Stimulated activated naive CD8-positive, alpha-beta T cell treated with anti-CD3 and anti-CD28 coated beads, Interleukin-15, Interleukin-2, amounts not matched to agents 100 U/mL and 50 U/mL, for 24 hours (primary cell): Measurements from ENCODE around the gene KLHL11.
"Not testable (repeated sequence)": the region's sequence is repeated elsewhere in the genome, so short reads cannot be mapped to it uniquely, and the experiment has no call there.

Experiments used
- ATAC-seq: fragments of 150-1000 bp; cut with Tn5 transposase; one replicate; pipeline ENCODE4 v1.10.0; 2021
- DNase-seq: peaks from one replicate; pipeline ENCODE4 v3.0.0; 2021

Gene KLHL11

GRCh38 chr17:41885733-41886132 is 20.5 kb upstream of the KLHL11 start:
- ATAC-seq (no peak), DNase-seq (no peak)

GRCh38 chr17:41882756-41883155 is 17.5 kb upstream of the KLHL11 start:
- ATAC-seq (no peak), DNase-seq (no peak)

GRCh38 chr17:41880130-41880529 is 14.9 kb upstream of the KLHL11 start:
- DNase-seq (no peak), ATAC-seq (no peak)

GRCh38 chr17:41874293-41874670 is 9.1 kb upstream of the KLHL11 start:
- not testable (repeated sequence) for ATAC-seq, DNase-seq

- DNase-seq = no peak
- no peak for ATAC-seq
Measured at GRCh38 chr17:41873559-41874292, 8.5 kb upstream of the KLHL11 start.

- DNase-seq = no peak
- ATAC-seq = peak; percentile 7
Measured at GRCh38 chr17:41871789-41872188, 6.6 kb upstream of the KLHL11 start.

- ATAC-seq (no peak), DNase-seq (no peak)
Measured at GRCh38 chr17:41870627-41871026, 5.4 kb upstream of the KLHL11 start.

- no peak for ATAC-seq
- no peak for DNase-seq
Measured at GRCh38 chr17:41870097-41870496, 4.9 kb upstream of the KLHL11 start.

GRCh38 chr17:41869426-41869825 is 4.2 kb upstream of the KLHL11 start:
- ATAC-seq = no peak
- no peak for DNase-seq

- ATAC-seq = no peak
Measured at GRCh38 chr17:41868568-41868967, 3.3 kb upstream of the KLHL11 start.

GRCh38 chr17:41865596-41865893 is 322 bp upstream of the KLHL11 start:
- no peak for DNase-seq
- ATAC-seq = no peak

More at GRCh38 chr17:41868568-41868967, 3.3 kb upstream of the KLHL11 start:
- DNase-seq = no peak

- no peak for DNase-seq
- no peak for ATAC-seq
Measured at GRCh38 chr17:41864498-41864835, 756 bp downstream of the KLHL11 start.

GRCh38 chr17:41863074-41863848 is 2.0 kb downstream of the KLHL11 start:
- peak; percentile 47 for DNase-seq
- peak; percentile 44 for ATAC-seq

GRCh38 chr17:41860254-41860931 is 4.8 kb downstream of the KLHL11 start:
- no peak for ATAC-seq
- DNase-seq = no peak

- not testable (repeated sequence) for DNase-seq, ATAC-seq
Measured at GRCh38 chr17:41851382-41851781, 13.8 kb downstream of the KLHL11 start.

- ATAC-seq (no peak), DNase-seq (no peak)
Measured at GRCh38 chr17:41849251-41849990, 15.8 kb downstream of the KLHL11 start.

GRCh38 chr17:41848788-41849187 is 16.4 kb downstream of the KLHL11 start:
- DNase-seq (no peak), ATAC-seq (no peak)

- DNase-seq (no peak), ATAC-seq (no peak)
Measured at GRCh38 chr17:41844971-41845370, 20.3 kb downstream of the KLHL11 start.

- DNase-seq, ATAC-seq: not testable (repeated sequence)
Measured at GRCh38 chr17:41840781-41841180, 24.4 kb downstream of the KLHL11 start.

GRCh38 chr17:41839448-41839847 is 25.8 kb downstream of the KLHL11 start:
- ATAC-seq, DNase-seq: not testable (repeated sequence)

- no peak for ATAC-seq
- DNase-seq = no peak
Measured at GRCh38 chr17:41837761-41838538, 27.3 kb downstream of the KLHL11 start, which contains the start of gene KLHL10. TSS of gene KLHL10 (plus strand) at chr17:41837825. CDS start at chr17:41837933, 108 bp downstream.
